WTC11 (cell line): ENCODE results near the gene ZXDC. TPM values are rescaled to one million over a fixed set of nuclear protein-coding genes. Genes with fewer than 3 reads are reported as not detected.

Experiments
- ATAC-seq: fragments of 200-7000 bp; cut with Tn5 transposase; 2 replicates; pipeline ENCODE4 v1.10.0; 2021; ENCODE audit warnings: mild to moderate bottlenecking, moderate library complexity
- CTCF ChIA-PET: fragments of 300-600 bp; sonication (Branson Sonifier 250); formaldehyde crosslinking; loops from one replicate; lab custom pipeline; 2021; ENCODE audit warnings: antibody characterized with exemption; lab: Charles Lee
- POLR2A ChIA-PET: fragments of 350-600 bp; sonication (Branson Sonifier 250); formaldehyde crosslinking; loops from one replicate; lab custom pipeline; 2021; ENCODE audit warnings: antibody characterized with exemption; lab: Charles Lee
- DNase-seq: peaks from one replicate; pipeline ENCODE4 v3.0.0; 2021; ENCODE audit warnings: low spot score
- H3K27ac Mint-ChIP-seq: 2 replicates; pipeline ENCODE4 v1.8.0; 2021; ENCODE audit warnings: mixed read lengths
- H3K27me3 Mint-ChIP-seq: 2 replicates; pipeline ENCODE4 v1.8.0; 2021; ENCODE audit warnings: low read depth, mild to moderate bottlenecking, moderate library complexity, mixed read lengths
- H3K36me3 Mint-ChIP-seq: 2 replicates; pipeline ENCODE4 v1.8.0; 2021; ENCODE audit warnings: mixed read lengths
- H3K4me1 Mint-ChIP-seq: 2 replicates; pipeline ENCODE4 v1.8.0; 2022; ENCODE audit warnings: mixed read lengths
- H3K4me3 Mint-ChIP-seq: 2 replicates; pipeline ENCODE4 v1.8.0; 2021; ENCODE audit warnings: mild to moderate bottlenecking, moderate library complexity, mixed read lengths
- H3K9me3 Mint-ChIP-seq: 2 replicates; pipeline ENCODE4 v1.8.0; 2021; ENCODE audit warnings: mixed read lengths
- ATF3 ChIP-seq: sonication (generic); formaldehyde crosslinking; conservative IDR thresholded peaks from 2 replicates; pipeline ENCODE4 v1.8.1; 2022; ENCODE audit warnings: mild to moderate bottlenecking, missing genetic modification reagents
- ATF6 ChIP-seq: sonication (generic); formaldehyde crosslinking; IDR thresholded peaks from 2 replicates; pipeline ENCODE4 v1.8.1; 2023; ENCODE audit warnings: mild to moderate bottlenecking, missing genetic modification reagents
- CREM ChIP-seq: sonication (generic); formaldehyde crosslinking; IDR thresholded peaks from 2 replicates; pipeline ENCODE4 v1.8.1; 2022; ENCODE audit warnings: mild to moderate bottlenecking, missing genetic modification reagents, moderate library complexity
- FOXJ3 ChIP-seq: sonication (generic); formaldehyde crosslinking; IDR thresholded peaks from 2 replicates; pipeline ENCODE4 v1.9.0; 2021; ENCODE audit warnings: missing genetic modification reagents, mild to moderate bottlenecking, borderline replicate concordance
- GABPB1 ChIP-seq: sonication (generic); formaldehyde crosslinking; IDR thresholded peaks from 2 replicates; pipeline ENCODE4 v1.8.1; 2023; ENCODE audit warnings: mild to moderate bottlenecking, missing genetic modification reagents
- GTF2I ChIP-seq: fragments of 250-450 bp; sonication (Bioruptor Pico); conservative IDR thresholded peaks from 2 replicates; pipeline ENCODE4 v1.4.0; 2021; ENCODE audit warnings: mild to moderate bottlenecking
- NFATC4 ChIP-seq: fragments of 250-450 bp; sonication (Bioruptor Pico); IDR thresholded peaks from 2 replicates; pipeline ENCODE4 v1.9.0; 2021; ENCODE audit warnings: mild to moderate bottlenecking
- PREB ChIP-seq: sonication (generic); formaldehyde crosslinking; IDR thresholded peaks from 2 replicates; pipeline ENCODE4 v1.8.1; 2022; ENCODE audit warnings: mild to moderate bottlenecking, missing genetic modification reagents, moderate library complexity, borderline replicate concordance
- STAT6 ChIP-seq: sonication (generic); formaldehyde crosslinking; conservative IDR thresholded peaks from 2 replicates; pipeline ENCODE4 v1.8.1; 2023; ENCODE audit warnings: mild to moderate bottlenecking, low read depth, missing genetic modification reagents, moderate library complexity
- TCF7 ChIP-seq: sonication (generic); formaldehyde crosslinking; IDR thresholded peaks from 2 replicates; pipeline ENCODE4 v1.8.0; 2022; ENCODE audit warnings: mild to moderate bottlenecking, low read depth, missing genetic modification reagents, moderate library complexity
- ZBTB43 ChIP-seq: sonication (generic); formaldehyde crosslinking; IDR thresholded peaks from 2 replicates; pipeline ENCODE4 v1.8.1; 2023; ENCODE audit warnings: mild to moderate bottlenecking, missing genetic modification reagents
- ZMAT4 ChIP-seq: fragments of 250-450 bp; sonication (Bioruptor Pico); IDR thresholded peaks from 2 replicates; pipeline ENCODE4 v1.9.0; 2021; ENCODE audit warnings: mild to moderate bottlenecking
- ZNF425 ChIP-seq: fragments of 250-450 bp; sonication (Bioruptor Pico); conservative IDR thresholded peaks from 2 replicates; pipeline ENCODE4 v1.9.0; 2021; ENCODE audit warnings: mild to moderate bottlenecking
- total RNA-seq: library from RNA; stranded (reverse); gene quantifications from 3 replicates; pipeline ENCODE4 v1.2.3, GENCODE V29; 2021

The ZXDC gene
- total RNA-seq, 1 experiment from 2014 or later = 34.7 TPM

DNA sequence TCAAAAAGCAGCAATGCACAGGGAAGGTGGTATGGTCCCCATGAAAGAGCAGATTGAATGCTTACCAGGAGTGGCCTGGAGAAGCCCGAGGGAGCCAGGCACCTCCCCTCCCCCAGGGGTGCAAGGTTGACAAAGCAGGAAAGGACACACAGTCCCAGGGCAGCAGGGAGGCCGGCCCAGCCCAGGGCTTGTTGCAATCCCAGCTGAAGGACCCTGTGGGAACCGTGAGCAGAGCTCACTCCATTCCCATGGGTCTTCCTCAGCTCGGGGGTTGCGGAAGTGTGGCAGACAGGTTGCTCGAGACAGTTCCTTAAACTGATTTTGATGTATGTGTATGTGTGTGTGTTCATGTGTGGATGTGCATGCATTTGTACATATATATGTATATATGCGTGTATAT, 26.0 kb upstream of the ZXDC start:
- ChIA-PET CTCF (no interaction called here), POLR2A (no interaction called here)
- Mint-ChIP-seq H3K4me3 (no peak overlapping the region), H3K27me3 (no peaks in the 10 kb centered on the region), H3K27ac (0 out of 2 replicates have a peak overlapping the region, but pooled peaks have one; percentile 30), H3K9me3 (no peaks in the 10 kb centered on the region), H3K4me1 (peaks cover 15% of the 10 kb centered on the region), H3K36me3 (no peaks in the 10 kb centered on the region)
- DNase-seq (no peak), ATAC-seq (peak; percentile 34)
- no peak for TF ChIP-seq NFATC4 (CRISPR knock-in tag)
- TF ChIP-seq ZMAT4 (CRISPR knock-in tag) = no peak
- no peak for TF ChIP-seq GTF2I (CRISPR knock-in tag)

GRCh38 chr3:126501054-126501453, 25.4 kb upstream of the ZXDC start:
- no peak for ATAC-seq
- H3K4me3 Mint-ChIP-seq = no peak overlapping the region
- CTCF ChIA-PET = no interaction called here
- no peak for TF ChIP-seq STAT6 (CRISPR knock-in tag)
- no peak for TF ChIP-seq ZNF425
- TF ChIP-seq ATF3 (CRISPR knock-in tag) = no peak
- TF ChIP-seq ATF6 (CRISPR knock-in tag) = no peak
- no peak for TF ChIP-seq ZBTB43
- no peak for TF ChIP-seq CREM (CRISPR knock-in tag)
- no peak for TF ChIP-seq GABPB1
- TF ChIP-seq PREB = no peak
- no peak for TF ChIP-seq ZMAT4 (CRISPR knock-in tag)
- TF ChIP-seq FOXJ3 (CRISPR knock-in tag) = no peak
- no peak for TF ChIP-seq TCF7 (CRISPR knock-in tag)
- POLR2A ChIA-PET = no interaction called here
- H3K9me3 Mint-ChIP-seq = no peaks in the 10 kb centered on the region
- peaks cover 15% of the 10 kb centered on the region for H3K4me1 Mint-ChIP-seq
- H3K27me3 Mint-ChIP-seq = no peaks in the 10 kb centered on the region
- H3K27ac Mint-ChIP-seq = no peak overlapping the region
- no peak for DNase-seq
- no peaks in the 10 kb centered on the region for H3K36me3 Mint-ChIP-seq
